ENCODE measurements around the gene ALDH8A1. TPM values are rescaled to one million over a fixed set of nuclear protein-coding genes. Genes with fewer than 3 reads are reported as not detected.

Gene ALDH8A1
- total RNA-seq, 4 donors from 2014 or later = 0.56 to 2.4 (median 1.0) TPM; not detected in 1

DNA sequence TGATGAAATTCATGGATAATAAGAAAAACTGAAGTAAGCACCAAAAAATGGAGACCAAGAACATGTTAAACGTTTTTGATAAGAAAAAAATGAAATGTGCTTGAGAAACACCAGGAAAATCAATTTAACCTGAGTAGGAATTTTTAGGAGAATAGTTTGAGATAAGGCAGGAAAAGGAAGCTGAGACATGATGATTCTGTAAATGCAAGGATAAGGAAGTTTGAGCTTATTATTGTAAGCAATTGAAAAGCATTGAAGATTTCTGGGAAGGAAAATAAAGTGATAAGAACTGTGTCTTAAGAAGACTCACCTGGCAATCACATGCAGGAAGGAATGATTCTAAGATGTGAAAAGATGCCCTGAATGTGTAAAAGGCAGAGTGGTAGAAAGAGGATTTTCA, 66.6 kb downstream of the ALDH8A1 start:
- no peaks in the 10 kb centered on the region for H3K36me3 ChIP-seq
- H3K4me3 ChIP-seq = no peak overlapping the region
- no peak overlapping the region for H3K27ac ChIP-seq
- H3K9me3 ChIP-seq = no peaks in the 10 kb centered on the region
- WGBS = 32% methylated on average over 1 of the region's 1 CpG
- no peaks in the 10 kb centered on the region for H3K27me3 ChIP-seq
- DNase-seq (ENCODE audit: low spot score in 2 of 2) = no peak
- H3K4me1 ChIP-seq = peaks cover 12% of the 10 kb centered on the region
- no peak for TF ChIP-seq POLR2A (IDR thresholded peaks at IDR 0.05)
- no peak for TF ChIP-seq CTCF (IDR thresholded peaks at IDR 0.05)
- TF ChIP-seq EP300 (IDR thresholded peaks at IDR 0.05) = no peak
- TF ChIP-seq POLR2AphosphoS5 (IDR thresholded peaks at IDR 0.05) = no peak

- peak; percentile 75 to 83 for DNase-seq (ENCODE audit: low spot score in 2 of 2)
- TF ChIP-seq POLR2A (IDR thresholded peaks at IDR 0.05) (no peak), CTCF (IDR thresholded peaks at IDR 0.05) (peak; percentile 64 to 87), POLR2AphosphoS5 (IDR thresholded peaks at IDR 0.05) (no peak)
- Histone ChIP-seq H3K4me1 (peaks cover 12% of the 10 kb centered on the region), H3K9me3 (no peaks in the 10 kb centered on the region), H3K27me3 (no peaks in the 10 kb centered on the region), H3K36me3 (no peaks in the 10 kb centered on the region), H3K4me3 (no peak overlapping the region), H3K27ac (no peak overlapping the region)
- 65% methylated on average over 10 of the region's 10 CpGs for WGBS
These were observed 67.4 kb downstream of the ALDH8A1 start for GRCh38 chr6:134882426-134883038.

DNA sequence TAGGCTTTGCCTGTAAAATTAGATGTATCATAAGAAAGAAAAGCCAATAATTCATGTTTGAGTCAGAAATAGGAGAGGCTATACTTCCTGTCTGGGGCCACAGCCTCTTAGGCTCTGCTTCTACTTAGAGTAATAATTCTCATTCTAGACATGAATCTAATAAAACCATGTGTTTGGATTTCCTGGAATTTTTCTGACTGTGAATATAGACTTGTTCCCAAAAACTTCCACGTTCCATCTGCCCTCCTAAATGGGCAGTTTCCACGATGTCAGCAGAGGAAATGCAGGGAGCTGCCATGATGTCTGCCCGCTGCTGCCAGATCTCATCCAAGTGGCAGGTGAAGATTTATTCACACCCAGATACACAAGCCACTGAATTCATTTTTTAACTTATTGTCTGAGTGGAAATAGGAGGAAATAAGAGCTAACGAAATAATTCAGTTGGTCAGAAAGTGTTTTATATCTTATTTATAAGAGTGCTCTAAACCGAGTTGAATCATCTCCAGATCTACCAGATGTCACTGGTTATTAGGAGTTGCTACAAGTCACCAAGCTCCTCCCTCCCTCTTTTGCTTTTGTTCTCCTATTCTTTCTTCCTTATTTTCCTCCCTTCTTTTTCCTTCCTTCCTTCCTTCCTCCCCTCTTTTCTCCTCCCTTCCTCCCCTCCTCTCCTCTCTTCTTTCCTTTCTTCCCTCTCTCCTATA, 69.3 kb downstream of the ALDH8A1 start:
- whole genome bisulfite sequencing = 56% methylated on average over 5 of the region's 5 CpGs
- Histone ChIP-seq H3K36me3 (no peaks in the 10 kb centered on the region), H3K4me3 (no peak overlapping the region), H3K4me1 (peaks cover 12% of the 10 kb centered on the region), H3K9me3 (no peaks in the 10 kb centered on the region), H3K27me3 (no peaks in the 10 kb centered on the region), H3K27ac (peak overlapping the region; percentile 45)
- no peak for TF ChIP-seq CTCF (IDR thresholded peaks at IDR 0.05)
- TF ChIP-seq POLR2AphosphoS5 (IDR thresholded peaks at IDR 0.05) = no peak
- TF ChIP-seq EP300 (IDR thresholded peaks at IDR 0.05) = no peak
- no peak for TF ChIP-seq POLR2A (IDR thresholded peaks at IDR 0.05)
- DNase-seq (ENCODE audit: low spot score in 2 of 2) = no peak

- TF ChIP-seq EP300 (IDR thresholded peaks at IDR 0.05) (no peak), CTCF (IDR thresholded peaks at IDR 0.05) (no peak), POLR2A (IDR thresholded peaks at IDR 0.05) (no peak), POLR2AphosphoS5 (IDR thresholded peaks at IDR 0.05) (no peak)
- DNase-seq (ENCODE audit: low spot score in 2 of 2) = no peak
- H3K27me3 ChIP-seq = no peaks in the 10 kb centered on the region
- H3K9me3 ChIP-seq = no peaks in the 10 kb centered on the region
- 91% methylated on average over 3 of the region's 3 CpGs for WGBS
- peaks cover 12% of the 10 kb centered on the region for H3K4me1 ChIP-seq
- H3K4me3 ChIP-seq = no peak overlapping the region
- H3K27ac ChIP-seq = no peak overlapping the region
- H3K36me3 ChIP-seq = no peaks in the 10 kb centered on the region
These were observed 71.8 kb downstream of the ALDH8A1 start for GRCh38 chr6:134878136-134878535.

DNA sequence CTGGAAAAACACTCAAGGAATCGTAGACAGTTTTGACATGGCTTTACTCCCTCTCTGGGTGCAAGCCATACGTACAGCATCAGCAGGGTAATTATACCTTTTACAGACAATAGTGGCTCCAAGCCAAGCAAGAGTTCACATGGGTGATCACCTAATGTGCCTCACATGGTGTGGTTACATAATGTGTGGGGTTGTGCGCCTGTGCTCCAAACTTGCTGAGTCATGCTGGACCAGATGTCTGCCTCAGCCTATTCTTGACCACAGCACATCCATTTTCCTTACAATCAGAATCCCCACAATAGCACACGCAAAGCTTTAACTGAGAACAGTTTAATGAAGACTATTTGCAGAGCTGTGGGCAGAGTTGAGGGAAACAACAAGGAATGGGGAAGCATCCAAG, 74.5 kb downstream of the ALDH8A1 start:
- 78% methylated on average over 4 of the region's 4 CpGs for WGBS
- Histone ChIP-seq H3K4me3 (no peak overlapping the region), H3K27me3 (no peaks in the 10 kb centered on the region), H3K4me1 (peaks cover 4% of the 10 kb centered on the region), H3K27ac (no peak overlapping the region), H3K9me3 (no peaks in the 10 kb centered on the region), H3K36me3 (no peaks in the 10 kb centered on the region)
- no peak for DNase-seq (ENCODE audit: low spot score in 2 of 2)
- TF ChIP-seq EP300 (IDR thresholded peaks at IDR 0.05) (no peak), POLR2A (IDR thresholded peaks at IDR 0.05) (no peak), CTCF (IDR thresholded peaks at IDR 0.05) (no peak), POLR2AphosphoS5 (IDR thresholded peaks at IDR 0.05) (no peak)
